Occipital lobe (tissue), 2 donors: Measurements from ENCODE around the gene RHEB. TPM values are rescaled to one million over a fixed set of nuclear protein-coding genes. Genes with fewer than 3 reads are reported as not detected.

Source experiments
- DNase-seq: peaks from one replicate; lab custom pipeline; 2025; lab: John Stamatoyannopoulos, UW
- total RNA-seq: library from RNA; depleted of rRNA; stranded (reverse); fragments of >200 nt; gene quantifications from one replicate; pipeline ENCODE4 v1.2.3, GENCODE V29; 2014

Gene RHEB
- total RNA-seq, 1 donor from 2014 or later = 83.9 TPM

DNA sequence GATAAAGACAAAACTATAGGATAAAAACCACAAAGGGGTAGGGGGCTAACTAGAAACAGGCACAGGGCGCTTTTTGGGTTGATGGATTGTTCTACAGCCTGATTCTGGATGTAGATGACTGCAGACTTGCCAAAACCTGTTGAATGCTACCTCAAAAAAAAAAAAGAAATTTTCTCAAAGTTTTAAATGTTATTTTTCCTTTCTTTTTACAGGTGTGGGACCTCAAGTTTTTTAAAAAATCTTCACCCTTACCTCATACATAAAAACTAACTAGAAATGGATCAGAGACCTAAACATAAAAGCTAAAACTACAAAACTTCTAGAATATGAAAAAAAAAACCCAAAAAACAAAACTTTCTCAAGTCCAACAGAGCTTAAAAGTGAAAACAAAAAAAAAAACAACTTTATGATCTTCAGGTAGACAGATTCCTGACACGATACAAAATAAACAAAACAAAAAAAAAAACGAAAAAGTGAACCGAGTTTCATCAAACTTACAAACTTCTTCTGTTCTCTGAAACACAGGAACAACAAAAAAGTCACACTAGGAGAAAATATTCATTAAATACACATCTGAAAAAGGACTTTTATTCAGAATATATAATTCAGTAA is 14.9 kb downstream of the RHEB start:
- no peak for DNase-seq

DNA sequence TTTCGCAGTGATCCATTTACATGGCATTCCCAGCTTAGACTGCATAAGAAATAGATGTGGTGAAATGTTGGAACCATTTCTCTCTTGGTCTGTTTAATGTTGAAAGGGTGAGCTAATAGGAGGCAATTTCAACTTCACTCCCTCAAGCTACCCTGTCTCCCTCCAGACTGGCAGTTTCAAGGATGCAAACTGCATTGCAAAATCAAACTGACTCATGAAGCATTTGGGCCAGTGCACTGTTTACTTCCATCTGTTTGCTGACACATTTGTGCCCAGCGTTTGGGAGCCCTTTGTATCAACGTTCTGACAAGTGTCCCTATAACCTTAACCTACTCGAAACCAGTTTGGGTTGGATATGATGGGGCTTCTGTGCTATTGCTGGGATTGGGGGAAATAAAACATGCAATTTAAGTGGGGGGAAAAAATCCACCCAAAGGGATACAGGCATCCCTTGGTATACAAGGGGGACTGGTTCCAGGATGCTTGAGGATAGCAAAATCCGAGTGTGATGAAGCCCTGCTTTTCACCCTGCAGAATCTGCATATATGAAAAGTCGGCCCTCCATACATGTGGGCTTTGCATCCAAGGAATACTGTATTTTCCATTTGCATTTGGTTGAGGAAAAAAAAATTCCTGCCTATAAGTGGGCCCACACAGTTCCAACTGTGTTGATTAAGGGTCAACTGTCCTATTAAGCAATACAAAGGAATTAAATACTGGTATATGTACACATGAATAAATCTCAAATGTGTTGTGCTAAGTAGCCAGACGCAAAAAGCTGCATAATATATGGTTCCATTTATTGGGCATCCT is 15.6 kb downstream of the RHEB start:
- no peak for DNase-seq

DNA sequence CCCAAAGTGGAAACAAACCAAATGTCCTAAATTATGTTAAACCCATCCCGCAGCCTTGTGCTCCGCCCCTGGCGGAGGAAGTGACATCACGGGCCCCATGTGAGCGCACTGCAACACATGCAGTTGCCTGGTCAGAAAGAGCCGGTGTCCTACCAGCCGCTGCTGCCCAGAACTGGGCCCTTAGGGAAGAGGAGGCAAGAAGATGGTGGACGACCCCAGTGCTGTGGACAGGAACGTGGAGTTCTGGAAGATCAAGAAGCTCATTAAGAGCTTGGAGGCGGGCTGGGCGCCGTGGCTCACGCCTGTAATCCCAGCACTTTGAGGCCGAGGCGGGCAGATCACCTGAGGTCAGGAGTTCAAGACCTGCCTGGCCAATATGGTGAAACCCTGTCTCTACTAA is 18.0 kb downstream of the RHEB start:
- DNase-seq = no peak

GRCh38 chr7:151498495-151498894 is 21.2 kb downstream of the RHEB start:
- DNase-seq = no peak

DNA sequence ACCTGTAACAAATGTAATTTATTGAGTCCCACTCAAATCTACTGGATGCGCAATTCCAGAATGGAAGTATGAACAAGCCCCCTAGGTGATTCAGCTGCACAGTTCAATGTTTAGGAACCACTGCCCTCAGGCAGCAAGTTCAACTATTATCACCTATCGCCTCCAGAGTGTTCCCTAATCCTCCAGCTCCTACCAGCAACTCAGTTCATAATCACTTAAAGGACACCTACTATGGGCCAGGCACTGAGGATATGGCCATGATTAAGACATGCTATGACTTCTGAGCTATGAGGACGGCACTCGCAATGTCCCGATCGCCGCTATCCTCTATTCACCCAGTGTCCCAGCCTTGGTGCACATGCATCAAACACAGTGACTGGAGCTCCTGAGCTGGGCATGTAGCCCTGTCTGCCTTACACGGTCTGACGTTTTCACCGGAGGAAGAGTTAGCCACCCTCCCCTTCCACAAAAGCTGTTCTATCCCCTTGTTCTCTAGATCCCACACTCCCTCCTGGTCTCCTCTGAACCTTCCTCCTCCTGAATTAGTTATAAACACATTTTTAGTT is 22.3 kb downstream of the RHEB start:
- no peak for DNase-seq

- no peak for DNase-seq
Observed at GRCh38 chr7:151495360-151495759, 24.3 kb downstream of the RHEB start.

GRCh38 chr7:151494298-151495284 is 25.1 kb downstream of the RHEB start:
- no peak for DNase-seq

DNA sequence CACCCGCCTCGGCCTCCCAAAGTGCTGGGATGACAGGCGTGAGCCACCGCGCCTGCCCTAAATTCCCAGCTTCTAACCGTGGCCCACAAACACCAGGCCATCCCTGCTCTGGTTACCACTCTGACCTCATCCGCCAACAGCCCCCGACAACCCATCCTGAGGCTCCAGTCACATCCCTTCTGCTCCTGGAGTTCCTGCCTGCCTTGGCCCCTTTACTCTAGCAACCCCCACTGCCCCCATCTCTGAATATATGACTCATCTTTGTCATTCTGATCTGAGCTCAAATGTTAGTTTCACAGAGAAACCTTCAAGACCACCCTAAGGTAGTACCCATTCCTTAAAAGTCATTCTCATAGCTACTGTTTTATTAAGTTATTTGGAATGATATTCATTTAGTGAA is 26.6 kb downstream of the RHEB start:
- no peak for DNase-seq

DNA sequence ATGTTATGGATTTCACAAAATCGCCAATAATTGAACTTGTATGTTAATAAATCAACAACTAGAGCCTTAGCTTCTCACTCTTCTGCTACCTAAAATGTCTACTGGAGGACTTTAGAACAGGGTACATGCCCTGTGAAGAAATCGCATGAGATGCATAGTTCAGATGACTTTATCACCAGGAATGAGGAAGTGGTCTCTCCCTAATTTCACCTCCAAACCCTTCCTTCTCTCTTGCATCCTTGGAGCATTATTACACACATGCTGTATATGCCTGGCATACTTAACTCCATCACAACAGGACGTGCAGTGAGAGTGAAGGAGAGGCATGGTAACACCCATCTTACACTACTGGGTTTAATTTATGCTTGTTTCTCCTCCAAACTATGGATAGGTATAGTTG is 27.8 kb downstream of the RHEB start:
- DNase-seq = no peak

GRCh38 chr7:151490456-151491105 is 29.1 kb downstream of the RHEB start:
- DNase-seq = no peak

DNA sequence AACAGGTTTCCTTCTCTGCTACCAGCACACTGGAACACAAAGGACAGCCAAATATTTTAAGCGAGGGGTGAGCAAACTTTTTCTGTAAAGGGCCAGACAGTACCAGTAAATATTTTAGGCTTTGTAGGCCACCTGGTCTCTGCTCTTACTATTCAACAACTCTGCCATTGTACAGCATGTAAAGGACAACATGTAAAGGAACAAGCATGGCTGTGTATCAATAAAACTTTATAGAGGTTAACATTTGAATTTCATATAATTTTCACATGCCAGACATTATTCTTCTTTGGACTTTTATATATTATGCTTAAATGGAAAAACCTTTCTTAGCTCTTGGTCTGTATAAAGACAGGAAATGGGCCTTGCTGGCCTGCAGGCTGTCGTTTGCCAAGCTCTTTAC is 30.2 kb downstream of the RHEB start:
- no peak for DNase-seq

GRCh38 chr7:151488096-151488495 is 31.6 kb downstream of the RHEB start:
- no peak for DNase-seq

GRCh38 chr7:151487228-151487627 is 32.5 kb downstream of the RHEB start:
- DNase-seq = no peak

- DNase-seq = no peak
Observed at GRCh38 chr7:151486074-151486473, 33.6 kb downstream of the RHEB start.

GRCh38 chr7:151484971-151485707 is 34.6 kb downstream of the RHEB start:
- no peak for DNase-seq

DNA sequence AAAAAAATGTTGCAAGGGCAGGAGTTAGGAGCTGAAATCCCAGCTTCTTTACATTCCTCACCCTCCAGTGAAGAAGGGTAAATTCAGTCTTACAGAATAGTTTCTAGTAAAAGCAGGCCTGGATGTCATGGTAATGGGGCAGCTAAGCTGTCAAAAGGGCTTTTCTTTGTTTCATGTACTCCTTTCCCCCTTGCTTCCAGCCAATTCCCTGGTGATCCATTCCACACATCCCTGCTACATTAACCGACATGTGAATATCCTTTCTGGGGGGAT is 36.0 kb downstream of the RHEB start:
- DNase-seq = no peak

DNA sequence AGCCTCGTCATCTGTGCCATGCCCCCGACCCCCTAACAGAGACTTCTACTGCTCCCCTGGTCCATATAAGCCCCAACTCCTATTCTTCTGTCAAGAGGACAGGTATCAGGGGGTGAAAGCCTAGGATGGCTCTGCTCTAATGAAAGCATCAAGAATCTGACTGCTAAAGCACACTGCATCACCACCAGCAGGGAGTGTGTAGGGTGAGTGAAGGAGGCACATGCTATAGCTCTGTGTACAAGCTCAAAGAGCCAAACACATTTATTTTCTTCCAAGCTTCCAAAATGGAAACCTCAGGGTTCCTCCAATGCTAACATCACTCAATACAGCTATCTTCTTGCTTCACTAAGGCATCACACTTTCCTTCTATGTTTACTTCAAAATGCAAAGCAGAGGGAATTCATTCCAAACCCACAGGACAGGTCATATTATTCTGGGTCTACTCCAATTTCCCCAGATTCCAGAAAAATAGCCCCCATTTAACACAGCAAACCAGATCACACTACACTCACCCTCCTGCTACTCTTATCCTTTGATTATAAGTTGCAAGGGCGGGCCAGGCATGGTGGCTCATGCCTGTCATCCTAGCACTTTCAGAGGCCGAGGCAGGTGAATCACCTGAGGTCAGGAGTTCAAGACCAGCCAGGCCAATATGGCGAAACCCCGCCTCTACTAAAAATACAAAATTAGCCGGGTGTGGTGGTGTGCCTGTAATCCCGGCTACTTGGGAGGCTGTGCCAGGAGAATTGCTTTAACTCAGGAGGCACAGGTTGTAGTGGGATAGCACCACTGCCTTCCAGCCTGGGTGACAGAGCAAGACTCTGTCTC is 36.6 kb downstream of the RHEB start:
- DNase-seq = no peak

DNA sequence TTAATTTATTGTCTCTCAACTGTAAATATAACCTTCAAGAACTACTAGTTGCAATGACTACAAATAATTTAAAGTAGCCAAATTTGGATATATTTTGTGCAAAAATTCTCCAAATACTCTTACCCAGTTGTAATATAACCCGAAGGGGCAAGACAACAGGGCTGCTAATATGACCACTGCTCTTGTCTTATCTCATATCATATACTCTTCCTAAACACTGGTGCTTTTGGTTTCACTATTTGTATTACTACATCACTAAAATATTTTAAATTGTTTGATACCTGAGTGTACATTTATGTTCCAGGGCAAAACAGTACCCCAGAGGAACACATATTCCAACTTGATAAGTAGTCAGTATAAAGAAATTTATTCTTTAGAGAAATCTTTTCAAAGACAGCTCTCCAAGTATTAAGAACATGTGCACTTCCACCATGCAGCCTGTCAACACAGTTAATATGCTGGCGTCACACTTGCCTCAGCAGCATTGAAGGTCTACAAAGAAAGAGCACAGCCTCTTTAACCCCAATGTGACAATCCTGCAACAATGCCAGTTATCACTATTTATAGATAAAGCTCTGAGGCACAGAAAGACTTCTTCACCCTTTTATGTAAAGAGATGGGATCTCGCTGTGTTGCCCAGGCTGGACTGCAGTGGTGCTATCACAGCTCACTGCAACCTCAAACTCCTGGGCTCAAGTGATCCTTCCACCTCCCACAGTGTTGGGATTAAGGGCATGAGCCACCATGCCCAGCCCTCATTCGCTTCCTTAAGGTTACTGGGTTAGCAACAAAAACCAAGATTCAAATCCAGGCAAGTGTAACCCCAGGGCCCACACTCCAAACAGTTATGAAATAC is 37.8 kb downstream of the RHEB start:
- DNase-seq = no peak

DNA sequence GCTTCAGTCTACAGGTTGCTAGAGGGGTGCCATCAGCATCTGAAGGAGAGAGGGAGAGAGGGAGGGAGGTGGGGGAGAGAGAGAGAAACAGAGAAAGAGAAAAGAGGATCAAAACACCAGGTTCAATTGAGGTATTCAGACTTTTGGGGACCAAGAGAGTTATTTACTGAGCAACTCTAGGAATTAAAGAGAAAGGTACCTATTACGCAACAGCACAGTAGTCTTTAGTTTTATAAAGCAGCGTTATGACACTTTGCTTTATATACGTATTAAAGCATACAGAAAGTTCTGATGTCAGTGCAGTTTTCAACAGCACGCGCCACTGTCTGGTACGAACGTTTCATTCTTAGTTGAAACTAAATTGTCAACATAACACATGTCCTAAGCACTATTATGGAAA is 41.8 kb downstream of the RHEB start:
- DNase-seq = no peak
